ENCODE results near the gene GIT2. TPM values are rescaled to one million over a fixed set of nuclear protein-coding genes. Genes with fewer than 3 reads are reported as not detected.
"Not testable (repeated sequence)": the region's sequence is repeated elsewhere in the genome, so short reads cannot be mapped to it uniquely, and the experiment has no call there.

Gene GIT2
- total RNA-seq, 1 donor, result 50.8 TPM

DNA sequence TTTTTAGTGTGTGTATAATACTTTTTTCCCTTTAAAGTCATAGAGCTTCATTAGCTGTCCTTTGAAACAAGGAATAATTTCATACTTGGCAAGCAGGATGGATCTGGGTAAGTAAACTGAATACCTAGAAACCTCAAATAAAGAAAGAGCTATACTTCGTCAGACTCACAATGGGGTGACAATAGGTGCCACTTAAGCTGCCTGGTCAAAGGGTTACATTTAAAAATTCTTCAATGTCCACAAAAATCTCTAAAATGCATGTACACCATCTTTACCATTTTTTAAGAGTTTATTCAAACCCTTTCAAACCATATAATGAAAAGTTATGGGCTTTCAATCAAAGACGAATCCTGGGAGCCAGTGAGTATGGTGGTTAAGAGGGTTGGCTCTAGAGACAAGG, 3.1 kb downstream of the GIT2 start:
- TF ChIP-seq CTCF (IDR thresholded peaks at IDR 0.05; ENCODE audit: insufficient read depth, low read length), result no peak
- DNase-seq (ENCODE audit: low read depth), result no peak

GRCh38 chr12:109991586-109991985, 4.6 kb downstream of the GIT2 start:
- TF ChIP-seq CTCF (IDR thresholded peaks at IDR 0.05; ENCODE audit: insufficient read depth, low read length), result no peak
- DNase-seq (ENCODE audit: low read depth), result no peak
- no peak overlapping the region for H3K4me3 ChIP-seq (ENCODE audit: low read depth, low read length)

More for the DNA sequence above, 3.1 kb downstream of the GIT2 start:
- no peak overlapping the region for H3K4me3 ChIP-seq (ENCODE audit: low read depth, low read length)

- no peak for TF ChIP-seq CTCF (IDR thresholded peaks at IDR 0.05; ENCODE audit: insufficient read depth, low read length)
- no peak for DNase-seq (ENCODE audit: low read depth)
- no peak overlapping the region for H3K4me3 ChIP-seq (ENCODE audit: low read depth, low read length)
Observed at GRCh38 chr12:109989380-109989779, 6.8 kb downstream of the GIT2 start.

DNA sequence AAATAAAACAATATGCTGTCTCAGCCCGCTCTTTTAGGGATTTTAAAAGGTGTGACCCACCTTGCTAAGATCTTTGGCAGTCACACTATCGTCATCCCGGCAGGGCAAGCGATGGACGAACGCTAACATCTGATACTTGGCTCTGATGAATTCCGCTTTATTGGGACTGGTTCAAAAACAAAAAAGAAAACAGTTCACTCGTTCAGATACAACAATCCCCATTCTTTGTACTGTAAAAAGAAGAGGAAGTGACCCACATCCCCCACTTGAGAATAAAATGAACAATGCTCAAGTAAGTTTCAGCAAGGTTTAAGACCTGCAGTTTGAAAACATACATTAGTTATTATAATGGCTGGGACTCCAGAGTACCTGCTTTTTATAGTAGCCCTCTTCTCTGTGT, 7.3 kb downstream of the GIT2 start:
- no peak overlapping the region for H3K4me3 ChIP-seq (ENCODE audit: low read depth, low read length)
- no peak for DNase-seq (ENCODE audit: low read depth)
- TF ChIP-seq CTCF (IDR thresholded peaks at IDR 0.05; ENCODE audit: insufficient read depth, low read length), result no peak

- no peak overlapping the region for H3K4me3 ChIP-seq (ENCODE audit: low read depth, low read length)
- DNase-seq (ENCODE audit: low read depth), result no peak
- TF ChIP-seq CTCF (IDR thresholded peaks at IDR 0.05; ENCODE audit: insufficient read depth, low read length), result no peak
Observed at GRCh38 chr12:109988274-109988673, 7.9 kb downstream of the GIT2 start.

DNA sequence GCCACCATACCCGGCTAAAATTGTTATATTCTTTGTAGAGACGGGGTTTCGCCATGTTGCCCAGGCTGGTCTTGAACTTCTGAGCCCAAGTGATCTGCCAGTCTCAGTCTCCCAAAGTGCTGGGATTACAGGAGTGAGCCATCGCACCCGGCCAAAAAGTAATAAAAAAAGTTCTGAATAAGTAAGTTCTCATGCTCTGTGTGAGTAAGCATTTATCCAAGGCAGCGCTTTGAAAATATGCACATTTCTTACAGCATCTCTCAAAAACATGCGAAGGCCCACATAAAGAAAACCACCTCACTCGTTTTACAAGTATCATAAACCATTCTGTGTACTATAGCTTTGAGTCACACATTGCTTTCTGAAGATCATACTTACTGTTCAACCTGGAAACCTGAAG, 8.6 kb downstream of the GIT2 start:
- no peak for TF ChIP-seq CTCF (IDR thresholded peaks at IDR 0.05; ENCODE audit: insufficient read depth, low read length)
- DNase-seq (ENCODE audit: low read depth), result no peak

DNA sequence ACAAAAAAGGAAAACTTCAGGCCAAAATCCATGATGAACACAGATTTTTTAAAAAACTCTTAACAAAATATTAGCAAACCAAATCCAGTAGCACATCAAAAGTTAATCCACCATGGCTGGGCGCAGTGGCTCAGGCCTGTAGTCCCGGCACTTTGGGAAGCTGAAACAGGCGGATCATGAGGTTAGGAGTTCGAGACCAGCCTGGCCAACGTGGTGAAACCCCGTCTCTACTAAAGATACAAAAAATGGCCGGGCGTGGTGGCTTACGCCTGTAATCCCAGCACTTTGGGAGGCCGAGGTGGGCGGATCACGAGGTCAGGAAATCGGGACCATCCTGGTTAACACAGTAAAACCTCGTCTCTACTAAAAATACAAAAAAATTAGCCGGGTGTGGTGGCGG, 9.9 kb downstream of the GIT2 start:
- H3K4me3 ChIP-seq (ENCODE audit: low read depth, low read length); DNase-seq (ENCODE audit: low read depth): not testable (repeated sequence)

More for the DNA sequence above, 8.6 kb downstream of the GIT2 start:
- no peak overlapping the region for H3K4me3 ChIP-seq (ENCODE audit: low read depth, low read length)

Measured in fibroblast of the aortic adventitia (primary cell).